Cardiac fibroblast (primary cell): ENCODE data around the gene STK38L.
A peak's percentile ranks its signal among the peaks of the same experiment; 100 is the strongest.

ENCODE experiments used
- DNase-seq, 2 donors: peaks; one replicate each; pipeline versions ENCODE4 v3.0.0 to v3.0.0-alpha.2; 2010; ENCODE audit warnings: low read depth in 2 of 2
- H3K4me3 ChIP-seq, 2 donors: replicated peaks in 1 of 2; 1 replicate in 1 of 2; 2 replicates in 1 of 2; pipeline ENCODE4 v1.5.1; 2011; ENCODE audit warnings: low read depth in 2 of 2, low read length in 2 of 2, mild to moderate bottlenecking in 2 of 2, moderate library complexity in 1 of 2
- TF ChIP-seq, protein P1 (sequence below): IDR thresholded peaks from one replicate; pipeline ENCODE4 v1.5.1; 2011; ENCODE audit warnings: low read depth, mild to moderate bottlenecking, low read length, inconsistent platforms

STK38L gene

DNA sequence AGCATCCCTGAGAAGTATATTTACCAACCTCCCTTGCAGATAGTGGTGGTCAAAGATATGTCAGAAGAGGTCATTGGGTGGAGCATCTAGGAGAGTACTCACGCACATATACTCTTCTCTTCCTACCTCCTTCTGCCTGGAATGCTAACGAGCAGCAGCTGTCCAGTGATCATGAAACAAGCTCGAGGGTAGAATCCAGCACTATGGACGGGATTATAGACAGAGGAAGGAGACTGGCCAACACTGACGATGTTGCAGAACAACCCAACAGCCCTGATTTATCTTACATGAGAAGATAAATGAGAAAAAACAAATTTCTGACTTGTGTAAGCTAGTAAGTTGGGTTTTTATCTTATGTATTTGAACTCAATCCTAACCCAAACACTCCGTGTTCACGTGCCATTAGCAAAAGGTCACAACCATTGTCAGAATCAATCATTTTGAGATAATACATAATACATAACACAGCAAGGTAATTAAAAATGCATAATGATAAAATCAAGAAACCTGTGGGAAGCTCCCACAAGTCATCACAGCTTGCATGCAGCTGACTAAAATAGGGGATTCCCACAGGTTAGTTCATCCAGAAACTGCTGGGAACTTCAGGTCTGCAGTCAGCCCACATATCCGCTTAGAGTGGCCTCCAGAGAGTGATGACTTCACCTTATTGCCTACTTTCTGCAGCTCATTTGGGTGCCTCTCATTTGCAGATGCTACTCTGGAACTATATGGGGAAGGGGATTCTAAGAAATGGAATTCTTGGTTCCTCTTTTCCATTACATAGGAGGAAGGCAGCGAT, 36.3 kb upstream of the STK38L start:
- DNase-seq, result peak in 1 of 2 donors; percentile 56
- TF ChIP-seq, protein P1, sequence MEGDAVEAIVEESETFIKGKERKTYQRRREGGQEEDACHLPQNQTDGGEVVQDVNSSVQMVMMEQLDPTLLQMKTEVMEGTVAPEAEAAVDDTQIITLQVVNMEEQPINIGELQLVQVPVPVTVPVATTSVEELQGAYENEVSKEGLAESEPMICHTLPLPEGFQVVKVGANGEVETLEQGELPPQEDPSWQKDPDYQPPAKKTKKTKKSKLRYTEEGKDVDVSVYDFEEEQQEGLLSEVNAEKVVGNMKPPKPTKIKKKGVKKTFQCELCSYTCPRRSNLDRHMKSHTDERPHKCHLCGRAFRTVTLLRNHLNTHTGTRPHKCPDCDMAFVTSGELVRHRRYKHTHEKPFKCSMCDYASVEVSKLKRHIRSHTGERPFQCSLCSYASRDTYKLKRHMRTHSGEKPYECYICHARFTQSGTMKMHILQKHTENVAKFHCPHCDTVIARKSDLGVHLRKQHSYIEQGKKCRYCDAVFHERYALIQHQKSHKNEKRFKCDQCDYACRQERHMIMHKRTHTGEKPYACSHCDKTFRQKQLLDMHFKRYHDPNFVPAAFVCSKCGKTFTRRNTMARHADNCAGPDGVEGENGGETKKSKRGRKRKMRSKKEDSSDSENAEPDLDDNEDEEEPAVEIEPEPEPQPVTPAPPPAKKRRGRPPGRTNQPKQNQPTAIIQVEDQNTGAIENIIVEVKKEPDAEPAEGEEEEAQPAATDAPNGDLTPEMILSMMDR, result no peak

DNA sequence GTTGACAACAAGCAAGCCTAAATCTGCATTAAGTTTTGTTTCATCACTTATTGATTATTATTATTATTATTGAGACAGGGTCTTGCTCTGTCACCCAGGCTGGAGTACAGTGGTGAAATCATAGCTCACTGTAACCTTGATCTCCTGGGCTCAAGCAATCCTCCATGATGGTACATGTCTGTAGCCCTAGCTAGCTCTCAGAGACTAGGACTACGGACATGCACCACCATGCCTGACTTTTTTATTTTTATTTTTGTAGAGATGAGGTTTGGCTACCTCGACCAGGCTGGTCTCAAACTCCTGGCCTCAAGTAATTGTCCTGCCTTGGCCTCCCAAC, 35.7 kb upstream of the STK38L start:
- no peak for DNase-seq
- TF ChIP-seq, protein P1, result no peak
- H3K4me3 ChIP-seq, result no peak overlapping the region

More for the DNA sequence above, 36.3 kb upstream of the STK38L start:
- no peak overlapping the region for H3K4me3 ChIP-seq

DNA sequence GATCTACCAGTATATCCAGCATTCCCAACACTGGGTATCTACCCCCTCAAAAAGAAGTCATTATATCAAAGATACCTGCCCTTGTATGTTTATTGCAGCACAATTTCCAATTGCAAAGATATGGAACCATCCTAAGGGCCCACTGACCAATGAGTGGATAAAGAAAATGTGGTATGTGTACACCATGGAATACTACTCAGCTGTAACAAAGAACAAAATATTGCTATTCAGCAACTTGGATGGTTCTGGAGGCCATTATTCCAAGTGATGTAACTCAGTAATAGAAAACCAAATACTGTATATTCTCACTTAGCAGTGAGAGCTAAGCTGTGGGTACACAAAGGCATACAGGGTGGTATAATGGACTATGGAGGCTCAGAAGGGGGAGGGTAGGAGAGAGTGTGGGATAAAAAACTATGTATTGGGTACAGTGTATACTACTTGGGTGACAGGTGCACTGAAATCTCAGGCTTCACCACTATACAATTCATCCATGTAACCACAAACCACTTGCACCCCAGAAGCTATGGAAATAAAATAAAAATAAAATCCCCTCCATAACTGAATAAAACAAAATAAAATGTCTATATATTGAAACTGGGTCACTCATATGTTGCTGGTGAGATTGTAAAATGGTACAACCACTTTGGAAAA, 34.7 kb upstream of the STK38L start:
- TF ChIP-seq, protein P1, result no peak
- DNase-seq, result no peak
- H3K4me3 ChIP-seq, result no peak overlapping the region

DNA sequence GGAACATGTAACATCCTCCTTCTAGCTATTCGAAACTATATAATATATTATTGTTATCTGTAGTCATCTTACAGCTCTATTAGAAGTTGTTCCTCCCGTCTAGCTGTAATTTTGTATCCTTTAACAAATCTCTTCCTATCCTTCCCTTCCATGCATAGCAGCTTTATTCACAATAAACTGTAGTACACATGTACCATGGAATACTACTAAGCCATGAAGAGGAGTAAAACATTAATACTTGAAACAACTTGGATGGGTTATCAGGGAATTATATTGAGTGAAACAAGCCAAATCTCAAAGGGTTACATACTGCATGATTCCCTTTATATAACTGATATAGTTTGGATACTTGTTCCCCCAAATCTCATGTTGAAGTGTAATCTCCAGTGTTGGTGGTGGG, 33.9 kb upstream of the STK38L start:
- H3K4me3 ChIP-seq, result no peak overlapping the region
- TF ChIP-seq, protein P1, result no peak
- no peak for DNase-seq

DNA sequence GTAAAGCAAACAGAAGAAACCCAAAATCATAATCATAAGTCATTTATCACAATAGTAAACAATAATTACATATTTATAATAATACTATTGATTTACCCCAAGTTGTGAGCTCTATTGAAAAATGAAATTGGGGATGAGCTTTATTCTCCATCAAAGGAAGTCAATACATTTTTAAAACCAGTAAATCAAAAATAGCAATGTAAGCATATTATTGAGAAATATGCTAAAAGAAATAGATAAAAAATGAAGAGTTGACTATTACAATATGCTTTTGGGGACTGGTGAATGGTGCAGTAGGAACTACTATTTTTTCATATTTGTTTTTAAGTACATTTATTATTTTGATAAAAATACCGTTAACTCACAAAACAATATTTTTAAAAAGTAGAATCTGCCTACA, 31.2 kb upstream of the STK38L start:
- TF ChIP-seq, protein P1, result no peak
- DNase-seq, result no peak
- H3K4me3 ChIP-seq, result no peak overlapping the region

DNA sequence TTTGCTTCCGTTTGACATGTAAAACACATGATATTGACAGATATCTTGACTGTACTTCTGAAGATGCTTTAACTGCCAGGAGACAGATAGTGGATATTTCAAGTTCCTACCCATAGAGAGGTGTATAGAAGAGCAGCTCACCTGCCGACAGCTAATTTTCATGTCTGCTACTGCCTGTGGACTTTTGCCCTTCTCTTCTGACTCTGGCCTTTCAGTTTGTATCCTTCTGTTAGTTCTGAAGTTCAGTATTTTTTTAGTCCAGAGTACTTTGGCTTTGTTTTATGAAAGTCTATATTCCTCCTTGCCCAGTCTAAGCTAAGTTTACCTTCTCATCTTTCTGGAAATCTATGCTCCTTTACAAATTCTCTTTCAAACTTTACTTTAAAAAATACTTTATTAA, 30.8 kb upstream of the STK38L start:
- DNase-seq, result no peak
- no peak overlapping the region for H3K4me3 ChIP-seq

More for the DNA sequence above, 30.8 kb upstream of the STK38L start:
- TF ChIP-seq, protein P1, result no peak
